Ammon's horn (tissue), 1 donor: ENCODE measurements around the gene KCNB1.

Source experiments
- DNase-seq: peaks from one replicate; pipeline ENCODE4 v3.0.0-alpha.2; 2016; ENCODE audit warnings: low spot score

The KCNB1 gene

GRCh38 chr20:49409302-49409974 lies 73.0 kb downstream of the KCNB1 start:
- DNase-seq: no peak

- DNase-seq: no peak
Measured at GRCh38 chr20:49408509-49409104, 73.9 kb downstream of the KCNB1 start.

GRCh38 chr20:49406666-49407065 lies 75.8 kb downstream of the KCNB1 start:
- DNase-seq: no peak

- DNase-seq: no peak
Measured at GRCh38 chr20:49405696-49406095, 76.8 kb downstream of the KCNB1 start.

GRCh38 chr20:49405062-49405683 lies 77.3 kb downstream of the KCNB1 start:
- DNase-seq: no peak

- no peak for DNase-seq
Measured at GRCh38 chr20:49404461-49404860, 78.0 kb downstream of the KCNB1 start.

- DNase-seq: no peak
Measured at GRCh38 chr20:49403911-49404310, 78.6 kb downstream of the KCNB1 start.

GRCh38 chr20:49403012-49403411 lies 79.5 kb downstream of the KCNB1 start:
- DNase-seq: no peak

- DNase-seq: no peak
Measured at GRCh38 chr20:49400904-49401303, 81.6 kb downstream of the KCNB1 start.

- DNase-seq: no peak
Measured at GRCh38 chr20:49400410-49400809, 82.1 kb downstream of the KCNB1 start.

- peak; percentile 31 for DNase-seq
Measured at GRCh38 chr20:49399329-49399728, 83.1 kb downstream of the KCNB1 start.

- DNase-seq: no peak
Measured at GRCh38 chr20:49398401-49399144, 83.9 kb downstream of the KCNB1 start.

GRCh38 chr20:49397525-49397924 lies 84.9 kb downstream of the KCNB1 start:
- no peak for DNase-seq

- DNase-seq: no peak
Measured at GRCh38 chr20:49396230-49396629, 86.2 kb downstream of the KCNB1 start.

GRCh38 chr20:49395659-49396058 lies 86.8 kb downstream of the KCNB1 start:
- no peak for DNase-seq

GRCh38 chr20:49395183-49395582 lies 87.3 kb downstream of the KCNB1 start:
- DNase-seq: no peak

- no peak for DNase-seq
Measured at GRCh38 chr20:49394757-49395156, 87.7 kb downstream of the KCNB1 start.

- DNase-seq: no peak
Measured at GRCh38 chr20:49394264-49394663, 88.2 kb downstream of the KCNB1 start.

GRCh38 chr20:49393803-49394202 lies 88.7 kb downstream of the KCNB1 start:
- DNase-seq: no peak

GRCh38 chr20:49392745-49393144 lies 89.7 kb downstream of the KCNB1 start:
- DNase-seq: no peak

- DNase-seq: no peak
Measured at GRCh38 chr20:49391404-49392245, 90.8 kb downstream of the KCNB1 start.

- no peak for DNase-seq
Measured at GRCh38 chr20:49389854-49390253, 92.6 kb downstream of the KCNB1 start.
